Lung (tissue), 12 donors: ENCODE measurements around the gene HNRNPR. TPM values are rescaled to one million over a fixed set of nuclear protein-coding genes. Genes with fewer than 3 reads are reported as not detected.

Experiments used
- ATAC-seq: fragments of 200-7000 bp; cut with Tn5 transposase; one replicate; pipeline ENCODE4 v1.9.1; 2020; ENCODE audit warnings: moderate number of reproducible peaks; ENCODE audit not compliant: insufficient read depth, low FRiP score
- DNase-seq, 3 donors: peaks; one replicate each; pipeline ENCODE4 v3.0.0-alpha.2; 2013 to 2017
- H3K27ac ChIP-seq, 2 donors: one replicate each; pipeline ENCODE4 v1.5.1; 2013; ENCODE audit warnings: mild to moderate bottlenecking in 2 of 2, moderate library complexity in 2 of 2, control low read depth in 1 of 2, inconsistent platforms in 1 of 2, low read depth in 1 of 2, low read length in 1 of 2
- H3K27me3 ChIP-seq, 3 donors: one replicate each; pipeline ENCODE4 v1.5.1; 2013; ENCODE audit warnings: low read length in 2 of 3; ENCODE audit not compliant: control insufficient read depth in 3 of 3, insufficient read depth in 3 of 3
- H3K36me3 ChIP-seq, 4 donors: one replicate each; pipeline ENCODE4 v1.5.1; 2013; ENCODE audit warnings: low read length in 4 of 4, mild to moderate bottlenecking in 1 of 4, moderate library complexity in 1 of 4; ENCODE audit not compliant: control insufficient read depth in 4 of 4, insufficient read depth in 4 of 4
- H3K4me1 ChIP-seq, 5 donors: one replicate each; pipeline ENCODE4 v1.5.1; 2013; ENCODE audit warnings: low read length in 5 of 5, mild to moderate bottlenecking in 2 of 5, moderate library complexity in 1 of 5; ENCODE audit not compliant: control insufficient read depth in 5 of 5, insufficient read depth in 5 of 5
- H3K4me3 ChIP-seq: one replicate; pipeline ENCODE4 v1.5.1; 2013; ENCODE audit warnings: mild to moderate bottlenecking, control low read depth, moderate library complexity
- H3K9ac ChIP-seq, 2 donors: one replicate each; pipeline ENCODE4 v1.5.1; 2013; ENCODE audit warnings: low read length in 2 of 2, control low read depth in 1 of 2; ENCODE audit not compliant: insufficient read depth in 1 of 2
- H3K9me3 ChIP-seq, 4 donors: one replicate each; pipeline ENCODE4 v1.5.1; 2013; ENCODE audit warnings: low read length in 3 of 4, mild to moderate bottlenecking in 1 of 4, moderate library complexity in 1 of 4; ENCODE audit not compliant: control insufficient read depth in 4 of 4, insufficient read depth in 3 of 4
- CTCF ChIP-seq: IDR thresholded peaks from 2 replicates; pipeline ENCODE4 v1.5.1; 2012; ENCODE audit warnings: mild to moderate bottlenecking; ENCODE audit errors: control extremely low read depth, extremely low read depth
- WGBS, 2 donors: extraction: QIAGEN DNeasy Blood & Tissue Kit; methylation state at CpG; one replicate each; pipeline ENCODE4 v1.1.7; 2013; 5-methylcytosine and 5-hydroxymethylcytosine counted together
- polyA plus RNA-seq, 2 donors: library from polyadenylated mRNA; stranded (reverse); fragments of 200-250 nt; gene quantifications; one replicate each; pipeline ENCODE4 v1.2.1, GENCODE V29; 2013
- total RNA-seq, 2 donors: library from RNA; depleted of rRNA in 1 of 2; stranded (reverse); fragments of >200 nt in 1 of 2; gene quantifications; one replicate each; pipeline ENCODE4 v1.2.1, GENCODE V29; 2014 to 2021
- donor health status: control.
- donor health status: control.
- donor health status: Bipolar disorder and iron deficiency.
- donor health status: healthy.
- donor health status: DM: yes; HTN: yes; CAD: no.

HNRNPR gene
- total and polyA plus RNA-seq, 4 donors, result 54.2 to 147 (median 94.9) TPM

GRCh38 chr1:23369335-23370013 is 25.4 kb upstream of the HNRNPR start, which contains the start of gene ZNF436:
Gene ZNF436, minus strand, starts transcription at chr1:23369836. Its CDS starts 1,831 bp downstream, at chr1:23368005.
- H3K9me3 ChIP-seq, result peaks cover 0 to 10% (median 2%) of the 10 kb centered on the region in 4 donors
- peaks cover 12 to 28% (median 17%) of the 10 kb centered on the region in 5 donors for H3K4me1 ChIP-seq
- WGBS, 2 donors, result 0 to 1% methylated on average over 29 of the region's 29 CpGs
- H3K9ac ChIP-seq, result peak within 1 kb of the TSS; percentile 87 to 98
- no peak for TF ChIP-seq CTCF
- peaks cover 0 to 33% (median 11%) of the 10 kb centered on the region in 4 donors for H3K36me3 ChIP-seq
- ATAC-seq, result no peak
- DNase-seq, result peak; percentile 94 to 98 (median 98)
- no peaks in the 10 kb centered on the region for H3K27me3 ChIP-seq
- peak within 1 kb of the TSS; percentile 94 to 95 for H3K27ac ChIP-seq
- peak within 1 kb of the TSS; percentile 80 for H3K4me3 ChIP-seq

- peaks cover 0 to 14% (median 5%) of the 10 kb centered on the region in 4 donors for H3K9me3 ChIP-seq
- DNase-seq, result peak; percentile 93 to 97 (median 96)
- H3K27ac ChIP-seq, result peak overlapping the region; percentile 94 to 95
- H3K36me3 ChIP-seq, result peaks cover 0 to 40% (median 15%) of the 10 kb centered on the region in 4 donors
- WGBS, 2 donors, result 0% methylated on average over 55 to 61 of the region's 61 CpGs
- H3K4me3 ChIP-seq, result peak overlapping the region; percentile 80
- ATAC-seq, result peak; percentile 88
- H3K9ac ChIP-seq, result peak overlapping the region; percentile 87 to 98
- TF ChIP-seq CTCF, result no peak
- H3K27me3 ChIP-seq, result no peaks in the 10 kb centered on the region
- H3K4me1 ChIP-seq, result peaks cover 12 to 28% (median 17%) of the 10 kb centered on the region in 5 donors
Measured at GRCh38 chr1:23368562-23369334, 24.7 kb upstream of the HNRNPR start.

GRCh38 chr1:23367791-23368561 is 23.9 kb upstream of the HNRNPR start:
- Histone ChIP-seq H3K4me1 (peaks cover 12 to 28% (median 17%) of the 10 kb centered on the region in 5 donors), H3K36me3 (peaks cover under 1 to 47% (median 22%) of the 10 kb centered on the region in 4 donors), H3K9me3 (peaks cover 3 to 15% (median 5%) of the 10 kb centered on the region in 4 donors), H3K9ac (peak overlapping the region; percentile 87 to 98), H3K27ac (peak overlapping the region; percentile 94 to 95), H3K27me3 (no peaks in the 10 kb centered on the region), H3K4me3 (peak overlapping the region; percentile 80)
- 3 to 5% methylated on average over 40 to 41 of the region's 41 CpGs for WGBS, 2 donors
- DNase-seq (peak; percentile 99 to 100 (median 99)), ATAC-seq (peak; percentile 93)
- no peak for TF ChIP-seq CTCF
